ENCODE data around the gene IRF5.

Gene IRF5

GRCh38 chr7:128918016-128918665 lies 19.6 kb upstream of the IRF5 start:
- TF ChIP-seq CTCF (IDR thresholded peaks at IDR 0.05; ENCODE audit: control insufficient read depth, extremely low read depth, insufficient read depth), result no peak
- H3K4me3 ChIP-seq (ENCODE audit: low read depth, low read length), result no peak overlapping the region
- DNase-seq (ENCODE audit: low read depth), result no peak

GRCh38 chr7:128919241-128919640 lies 18.5 kb upstream of the IRF5 start:
- no peak overlapping the region for H3K4me3 ChIP-seq (ENCODE audit: low read depth, low read length)
- no peak for TF ChIP-seq CTCF (IDR thresholded peaks at IDR 0.05; ENCODE audit: control insufficient read depth, extremely low read depth, insufficient read depth)
- DNase-seq (ENCODE audit: low read depth), result no peak

- no peak for TF ChIP-seq CTCF (IDR thresholded peaks at IDR 0.05; ENCODE audit: control insufficient read depth, extremely low read depth, insufficient read depth)
- no peak for DNase-seq (ENCODE audit: low read depth)
- H3K4me3 ChIP-seq (ENCODE audit: low read depth, low read length), result no peak overlapping the region
Measured at GRCh38 chr7:128919881-128920799, 17.6 kb upstream of the IRF5 start.

GRCh38 chr7:128920913-128921582 lies 16.7 kb upstream of the IRF5 start:
- TF ChIP-seq CTCF (IDR thresholded peaks at IDR 0.05; ENCODE audit: control insufficient read depth, extremely low read depth, insufficient read depth), result no peak
- no peak for DNase-seq (ENCODE audit: low read depth)
- H3K4me3 ChIP-seq (ENCODE audit: low read depth, low read length), result no peak overlapping the region

- DNase-seq (ENCODE audit: low read depth), result no peak
- no peak for TF ChIP-seq CTCF (IDR thresholded peaks at IDR 0.05; ENCODE audit: control insufficient read depth, extremely low read depth, insufficient read depth)
- no peak overlapping the region for H3K4me3 ChIP-seq (ENCODE audit: low read depth, low read length)
Measured at GRCh38 chr7:128921866-128922440, 15.8 kb upstream of the IRF5 start.

GRCh38 chr7:128922496-128923410 lies 15.0 kb upstream of the IRF5 start:
- H3K4me3 ChIP-seq (ENCODE audit: low read depth, low read length), result no peak overlapping the region
- no peak for DNase-seq (ENCODE audit: low read depth)
- TF ChIP-seq CTCF (IDR thresholded peaks at IDR 0.05; ENCODE audit: control insufficient read depth, extremely low read depth, insufficient read depth), result no peak
